IMR-90 (cell line): Measurements from ENCODE around the gene GANC. TPM values are rescaled to one million over a fixed set of nuclear protein-coding genes. Genes with fewer than 3 reads are reported as not detected.

Experiments used
- ATAC-seq: fragments of 200-7000 bp; cut with Tn5 transposase; 2 replicates; pipeline ENCODE4 v1.9.1; 2020; ENCODE audit warnings: low read depth, mild to moderate bottlenecking, moderate library complexity
- BruUV-seq: library from RNA; stranded (reverse); fragments of 400-500 nt; replicated peaks from 2 replicates; lab custom pipeline; 2021; lab: Mats Ljungman, UMichigan
- CTCF ChIA-PET: fragments of 300-600 bp; formaldehyde crosslinking; extraction: SDS; loops from one replicate; lab custom pipeline; 2021; ENCODE audit warnings: antibody characterized with exemption; lab: Yijun Ruan, JAX
- POLR2A ChIA-PET: fragments of 300-600 bp; sonication (Branson Sonifier 250); formaldehyde crosslinking; loops from one replicate; lab custom pipeline; 2022; ENCODE audit warnings: antibody characterized with exemption; ENCODE audit not compliant: unreplicated experiment; lab: Charles Lee
- DNase-seq: peaks from one replicate; pipeline ENCODE4 v3.0.0; 2013
- H2AFZ ChIP-seq: replicated peaks from 2 replicates; pipeline ENCODE3; 2013; ENCODE audit warnings: low read length, mild to moderate bottlenecking; ENCODE audit not compliant: poor library complexity
- H2AK5ac ChIP-seq: 2 replicates; pipeline ENCODE4 v1.6.1; 2013; ENCODE audit warnings: low read depth, low read length, inconsistent platforms
- H2AK9ac ChIP-seq: replicated peaks from 2 replicates; pipeline ENCODE3; 2013; ENCODE audit warnings: mild to moderate bottlenecking, low read depth, low read length, moderate library complexity; ENCODE audit not compliant: poor library complexity
- H2BK120ac ChIP-seq: 2 replicates; pipeline ENCODE4 v1.6.1; 2013; ENCODE audit warnings: low read depth, low read length, inconsistent platforms
- H2BK15ac ChIP-seq: 3 replicates; pipeline ENCODE4 v1.6.1; 2013; ENCODE audit warnings: low read depth, low read length, inconsistent platforms
- H2BK20ac ChIP-seq: 2 replicates; pipeline ENCODE4 v1.6.1; 2013; ENCODE audit warnings: low read depth, mild to moderate bottlenecking, inconsistent platforms, low read length, moderate library complexity
- H2BK5ac ChIP-seq: 2 replicates; pipeline ENCODE4 v1.6.1; 2013; ENCODE audit warnings: mild to moderate bottlenecking, low read depth, low read length, inconsistent platforms; ENCODE audit not compliant: poor library complexity, severe bottlenecking
- H3K14ac ChIP-seq: replicated peaks from 2 replicates; pipeline ENCODE4 v1.6.1; 2013; ENCODE audit warnings: low read depth, low read length, inconsistent platforms
- H3K18ac ChIP-seq: 2 replicates; pipeline ENCODE4 v1.6.1; 2013; ENCODE audit warnings: low read depth, low read length, control low read depth
- H3K23ac ChIP-seq: 2 replicates; pipeline ENCODE4 v1.6.1; 2013; ENCODE audit warnings: low read depth, low read length, inconsistent platforms
- H3K27ac ChIP-seq: 2 replicates; pipeline ENCODE4 v1.5.1; 2013; ENCODE audit warnings: mild to moderate bottlenecking, control low read depth, low read length; ENCODE audit not compliant: insufficient read depth
- H3K27me3 ChIP-seq: 2 replicates; pipeline ENCODE4 v1.6.1; 2013; ENCODE audit warnings: low read length; ENCODE audit not compliant: control insufficient read depth, insufficient read depth
- H3K36me3 ChIP-seq: 2 replicates; pipeline ENCODE4 v1.6.1; 2013; ENCODE audit warnings: low read length, mixed read lengths; ENCODE audit not compliant: control insufficient read depth, insufficient read depth
- H3K4ac ChIP-seq: 2 replicates; pipeline ENCODE4 v1.6.1; 2013; ENCODE audit warnings: low read depth, low read length, inconsistent platforms
- H3K4me1 ChIP-seq: 2 replicates; pipeline ENCODE4 v1.6.1; 2013; ENCODE audit warnings: low read length, mixed read lengths; ENCODE audit not compliant: control insufficient read depth, insufficient read depth
- H3K4me2 ChIP-seq: 2 replicates; pipeline ENCODE4 v1.6.1; 2013; ENCODE audit warnings: low read depth, mild to moderate bottlenecking, control low read depth, low read length, moderate library complexity
- H3K4me3 ChIP-seq: 2 replicates; pipeline ENCODE4 v1.5.1; 2013; ENCODE audit warnings: low read depth, mild to moderate bottlenecking, control low read depth, low read length, moderate library complexity; ENCODE audit not compliant: insufficient read depth
- H3K56ac ChIP-seq: 2 replicates; pipeline ENCODE4 v1.6.1; 2013; ENCODE audit warnings: low read length, inconsistent platforms; ENCODE audit not compliant: insufficient read depth; ENCODE audit errors: extremely low read depth
- H3K79me1 ChIP-seq, 2 experiments: 2 replicates each; pipeline ENCODE4 v1.6.1; 2013; ENCODE audit warnings: low read length in 2 of 2, inconsistent platforms in 1 of 2, low read depth in 1 of 2
- H3K9ac ChIP-seq: 2 replicates; pipeline ENCODE4 v1.6.1; 2013; ENCODE audit warnings: low read depth, low read length, control low read depth
- H3K9me1 ChIP-seq: 2 replicates; pipeline ENCODE4 v1.6.1; 2013; ENCODE audit warnings: low read length, inconsistent platforms; ENCODE audit not compliant: insufficient read depth
- H3K9me3 ChIP-seq: 2 replicates; pipeline ENCODE4 v1.6.1; 2013; ENCODE audit warnings: low read length; ENCODE audit not compliant: control insufficient read depth, insufficient read depth
- H4K20me1 ChIP-seq: 2 replicates; pipeline ENCODE4 v1.6.1; 2013; ENCODE audit warnings: low read length, inconsistent platforms; ENCODE audit not compliant: insufficient read depth
- H4K5ac ChIP-seq: 2 replicates; pipeline ENCODE4 v1.6.1; 2013; ENCODE audit warnings: mild to moderate bottlenecking, low read depth, low read length, control low read depth
- H4K8ac ChIP-seq, 2 experiments: 2 replicates each; pipeline ENCODE4 v1.6.1; 2013; ENCODE audit warnings: low read depth in 2 of 2, low read length in 2 of 2, control low read depth in 1 of 2, inconsistent platforms in 1 of 2
- H4K91ac ChIP-seq: 2 replicates; pipeline ENCODE4 v1.6.1; 2013; ENCODE audit warnings: low read depth, low read length, inconsistent platforms; ENCODE audit not compliant: insufficient read depth
- BHLHE40 ChIP-seq: fragments of 150-350 bp; IDR thresholded peaks from 2 replicates; pipeline ENCODE4 v1.6.1; 2016; ENCODE audit warnings: mild to moderate bottlenecking, low read depth, low read length
- CEBPB ChIP-seq: IDR thresholded peaks from 2 replicates; pipeline ENCODE4 v1.6.1; 2012; ENCODE audit warnings: low read depth, low read length, improper control_type of control experiment
- CHD1 ChIP-seq: IDR thresholded peaks from 2 replicates; pipeline ENCODE4 v1.6.1; 2012; ENCODE audit warnings: low read depth, low read length, improper control_type of control experiment
- CTCF ChIP-seq: conservative IDR thresholded peaks from 2 replicates; pipeline ENCODE4 v1.5.1; 2012; ENCODE audit warnings: mild to moderate bottlenecking, low read depth, low read length, improper control_type of control experiment
- FOS ChIP-seq: fragments of 150-350 bp; IDR thresholded peaks from 2 replicates; pipeline ENCODE4 v1.6.1; 2016; ENCODE audit warnings: low read depth, low read length
- MAFK ChIP-seq: IDR thresholded peaks from 2 replicates; pipeline ENCODE4 v1.6.1; 2012; ENCODE audit warnings: low read depth, low read length, improper control_type of control experiment
- MAZ ChIP-seq: IDR thresholded peaks from 2 replicates; pipeline ENCODE4 v1.6.1; 2012; ENCODE audit warnings: low read depth, mild to moderate bottlenecking, low read length, improper control_type of control experiment, moderate library complexity, borderline replicate concordance
- MXI1 ChIP-seq: IDR thresholded peaks from 2 replicates; pipeline ENCODE4 v1.6.1; 2012; ENCODE audit warnings: low read depth, mild to moderate bottlenecking, low read length, moderate library complexity, borderline replicate concordance
- NFE2L2 ChIP-seq: fragments of 150-350 bp; IDR thresholded peaks from 2 replicates; pipeline ENCODE4 v1.6.1; 2016; ENCODE audit warnings: low read depth, mild to moderate bottlenecking, low read length
- POLR2A ChIP-seq: IDR thresholded peaks from 2 replicates; pipeline ENCODE4 v1.6.1; 2012; ENCODE audit warnings: mild to moderate bottlenecking, low read depth, low read length
- RAD21 ChIP-seq: IDR thresholded peaks from 2 replicates; pipeline ENCODE4 v1.6.1; 2012; ENCODE audit warnings: low read length, improper control_type of control experiment
- RCOR1 ChIP-seq: IDR thresholded peaks from 2 replicates; pipeline ENCODE4 v1.6.1; 2012; ENCODE audit warnings: mild to moderate bottlenecking, low read length, improper control_type of control experiment; ENCODE audit not compliant: insufficient replicate concordance
- RFX5 ChIP-seq: IDR thresholded peaks from 2 replicates; pipeline ENCODE4 v1.8.0; 2012; ENCODE audit warnings: low read depth, mild to moderate bottlenecking, low read length, moderate library complexity
- SMC3 ChIP-seq: fragments of 150-350 bp; IDR thresholded peaks from 2 replicates; pipeline ENCODE4 v1.6.1; 2016; ENCODE audit warnings: low read depth, mild to moderate bottlenecking, antibody characterized with exemption, low read length, moderate library complexity
- WGBS, 2 experiments: methylation state at CpG; one replicate each; pipeline versions ENCODE4 v1.1.5 to v1.1.7; 2013; ENCODE audit warnings: missing lambda C conversion rate in 2 of 2; ENCODE audit not compliant: insufficient read length in 1 of 2; ENCODE audit errors: extremely low coverage in 2 of 2; 5-methylcytosine and 5-hydroxymethylcytosine counted together
- dilution Hi-C: fragments of 300-500 bp; cut with HindIII; formaldehyde crosslinking; loops from one replicate; pipeline ENCODE4 v1.14.3; 2018; ENCODE audit warnings: low sequenced_read_pairs; ENCODE audit not compliant: unreplicated experiment
- in situ Hi-C: fragments of 300-500 bp; cut with MboI; formaldehyde crosslinking; loops from 3 replicates; pipeline ENCODE4 v1.14.3; 2019; ENCODE audit warnings: low sequenced_read_pairs, inconsistent platforms, mixed read lengths
- intact Hi-C: fragments of 100-400 bp; cut with micrococcal nuclease; formaldehyde crosslinking; loops from 2 replicates; pipeline ENCODE4 v1.10.0; 2022
- polyA plus RNA-seq, 3 experiments: library from polyadenylated mRNA; depleted of rRNA; stranded (reverse); fragments of >200 nt; gene quantifications; 2 replicates each; pipeline ENCODE4 v1.2.3, GENCODE V29; 2012; ENCODE audit warnings: low replicate concordance in 1 of 3
- total RNA-seq: library from RNA; depleted of rRNA; stranded (reverse); fragments of >200 nt; gene quantifications from 2 replicates; pipeline ENCODE4 v1.2.3, GENCODE V29; 2012
- TF ChIP-seq, protein P1 (sequence below): fragments of 150-350 bp; IDR thresholded peaks from 2 replicates; pipeline ENCODE4 v1.6.1; 2016; ENCODE audit warnings: low read depth, mild to moderate bottlenecking, low read length, moderate library complexity, borderline replicate concordance
- TF ChIP-seq, protein P2 (sequence below): fragments of 150-350 bp; IDR thresholded peaks from 2 replicates; pipeline ENCODE4 v1.6.1; 2017; ENCODE audit warnings: mild to moderate bottlenecking, antibody characterized with exemption, low read length, low read depth

Gene GANC
- total and polyA plus RNA-seq, 2 of the 4 experiments (the other 2 are of a cell fraction), result 7.1 to 19.2 TPM

DNA sequence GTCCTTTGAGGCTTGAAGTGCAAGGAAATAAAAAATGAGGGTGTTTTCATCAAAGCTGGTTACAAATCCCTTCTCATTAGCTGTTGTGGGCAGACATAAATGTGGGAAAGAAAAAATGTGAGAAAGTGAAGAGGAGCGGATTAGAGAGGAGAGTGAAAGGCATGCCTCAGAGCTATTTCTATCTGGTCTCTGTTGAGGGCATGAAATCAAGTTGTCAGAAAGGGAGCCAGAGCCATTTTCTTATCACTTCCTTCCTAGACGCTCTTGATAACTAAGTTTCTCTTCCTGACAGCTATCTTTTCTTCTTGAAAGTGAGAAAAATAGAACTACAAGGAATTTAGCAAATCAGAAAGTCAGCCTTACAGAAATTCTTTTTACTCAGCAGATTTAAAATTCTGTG, 65.5 kb downstream of the GANC start:
- no peak overlapping the region for H3K4ac ChIP-seq
- TF ChIP-seq MAFK (no peak), MAZ (no peak), BHLHE40 (no peak), SMC3 (no peak), FOS (no peak), RCOR1 (no peak), RFX5 (no peak), CHD1 (no peak), MXI1 (no peak), RAD21 (no peak), CEBPB (no peak), NFE2L2 (no peak), CTCF (no peak), POLR2A (no peak)
- TF ChIP-seq, protein P1, sequence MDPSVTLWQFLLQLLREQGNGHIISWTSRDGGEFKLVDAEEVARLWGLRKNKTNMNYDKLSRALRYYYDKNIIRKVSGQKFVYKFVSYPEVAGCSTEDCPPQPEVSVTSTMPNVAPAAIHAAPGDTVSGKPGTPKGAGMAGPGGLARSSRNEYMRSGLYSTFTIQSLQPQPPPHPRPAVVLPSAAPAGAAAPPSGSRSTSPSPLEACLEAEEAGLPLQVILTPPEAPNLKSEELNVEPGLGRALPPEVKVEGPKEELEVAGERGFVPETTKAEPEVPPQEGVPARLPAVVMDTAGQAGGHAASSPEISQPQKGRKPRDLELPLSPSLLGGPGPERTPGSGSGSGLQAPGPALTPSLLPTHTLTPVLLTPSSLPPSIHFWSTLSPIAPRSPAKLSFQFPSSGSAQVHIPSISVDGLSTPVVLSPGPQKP, result no peak
- TF ChIP-seq, protein P2, sequence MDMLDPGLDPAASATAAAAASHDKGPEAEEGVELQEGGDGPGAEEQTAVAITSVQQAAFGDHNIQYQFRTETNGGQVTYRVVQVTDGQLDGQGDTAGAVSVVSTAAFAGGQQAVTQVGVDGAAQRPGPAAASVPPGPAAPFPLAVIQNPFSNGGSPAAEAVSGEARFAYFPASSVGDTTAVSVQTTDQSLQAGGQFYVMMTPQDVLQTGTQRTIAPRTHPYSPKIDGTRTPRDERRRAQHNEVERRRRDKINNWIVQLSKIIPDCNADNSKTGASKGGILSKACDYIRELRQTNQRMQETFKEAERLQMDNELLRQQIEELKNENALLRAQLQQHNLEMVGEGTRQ, result no peak
- no peak overlapping the region for H3K4me3 ChIP-seq
- DNase-seq (no peak), ATAC-seq (no peak)
- H3K14ac ChIP-seq, result no peak overlapping the region
- H2BK5ac ChIP-seq, result no peak overlapping the region
- H2BK120ac ChIP-seq, result no peak overlapping the region
- peak overlapping the region; percentile 51; the same call in 1 of the 2 replicates for H3K23ac ChIP-seq
- intact Hi-C loops, result no loop called here
- ChIA-PET POLR2A (no interaction called here), CTCF (interaction anchor here (0.6 kb wide), 1 partner anchor 100 kb away, joined by 3 read pairs; no protein-coding TSS in a partner anchor)
- BruUV-seq, result no TSS peak
- no peak overlapping the region for H2BK20ac ChIP-seq
- H4K8ac ChIP-seq, result no peak overlapping the region
- WGBS, 2 experiments, result no CpG with 5 or more reads among the region's 2 CpGs
- no peak overlapping the region for H2AFZ ChIP-seq
- no peak overlapping the region for H2AK9ac ChIP-seq
- H3K27me3 ChIP-seq, result no peaks in the 10 kb centered on the region
- H3K18ac ChIP-seq, result 0 out of 2 replicates have a peak overlapping the region, but pooled peaks have one; percentile 3
- H4K5ac ChIP-seq, result no peak overlapping the region
- dilution Hi-C loops, result no loop called here
- in situ Hi-C loops, result no loop called here
- no peak overlapping the region for H3K27ac ChIP-seq
- H3K9me1 ChIP-seq, result no peaks in the 10 kb centered on the region
- no peak overlapping the region for H3K9ac ChIP-seq
- H3K9me3 ChIP-seq, result peaks cover 7% of the 10 kb centered on the region; the same call in 1 of the 2 replicates
- no peaks in the 10 kb centered on the region for H3K79me1 ChIP-seq
- no peak overlapping the region for H4K91ac ChIP-seq
- H3K4me2 ChIP-seq, result no peak overlapping the region
- no peaks in the 10 kb centered on the region for H3K4me1 ChIP-seq
- H3K56ac ChIP-seq, result no peak overlapping the region
- H2BK15ac ChIP-seq, result no peak overlapping the region
- H2AK5ac ChIP-seq, result no peak overlapping the region
- no peaks in the 10 kb centered on the region for H4K20me1 ChIP-seq
- no peaks in the 10 kb centered on the region for H3K36me3 ChIP-seq
